HG03432 (cell line): Measurements from ENCODE around the gene SLC22A17.
"Not testable (repeated sequence)": the region's sequence is repeated elsewhere in the genome, so short reads cannot be mapped to it uniquely, and the experiment has no call there.

ENCODE experiments used
- ATAC-seq: cut with Tn5 transposase; IDR thresholded peaks from one replicate; pipeline ENCODE4 v1.9.1; 2021; ENCODE audit warnings: mild to moderate bottlenecking, moderate library complexity; ENCODE audit not compliant: unreplicated experiment

The SLC22A17 gene

DNA sequence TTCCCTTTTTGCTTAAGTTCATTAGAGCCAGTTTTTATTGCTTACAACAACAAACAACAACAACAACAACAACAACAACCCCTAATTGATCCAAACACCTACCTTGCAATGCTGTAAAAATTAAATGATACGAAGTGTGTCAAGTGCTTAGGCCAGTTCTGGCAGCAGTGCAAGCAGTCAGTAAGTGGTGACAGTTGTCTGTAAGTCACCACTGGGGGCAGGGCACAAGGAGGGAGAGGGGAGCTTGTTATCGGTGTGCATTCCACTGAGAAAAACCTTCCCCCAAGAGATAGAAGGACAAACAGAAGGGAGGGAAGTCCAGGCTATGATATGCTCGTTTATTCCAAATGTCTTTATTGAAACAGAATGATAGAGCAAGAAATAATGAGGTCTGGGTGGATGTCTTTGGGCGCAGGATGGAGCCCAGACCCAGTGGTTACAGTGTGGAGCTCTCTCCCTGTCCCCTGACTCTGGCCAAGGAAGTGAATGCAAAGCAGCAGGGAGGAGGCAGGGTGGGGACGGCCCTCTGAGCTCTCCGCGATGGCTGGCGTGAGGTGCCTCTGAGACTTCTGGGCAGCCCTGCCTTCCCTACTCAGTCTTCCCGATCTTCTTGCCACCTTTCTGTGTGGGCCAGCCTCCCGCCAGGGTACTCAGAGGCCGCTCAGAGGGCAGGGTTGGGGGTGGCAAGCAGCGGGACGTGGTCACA is 6.5 kb downstream of the SLC22A17 start:
- no peak for ATAC-seq

DNA sequence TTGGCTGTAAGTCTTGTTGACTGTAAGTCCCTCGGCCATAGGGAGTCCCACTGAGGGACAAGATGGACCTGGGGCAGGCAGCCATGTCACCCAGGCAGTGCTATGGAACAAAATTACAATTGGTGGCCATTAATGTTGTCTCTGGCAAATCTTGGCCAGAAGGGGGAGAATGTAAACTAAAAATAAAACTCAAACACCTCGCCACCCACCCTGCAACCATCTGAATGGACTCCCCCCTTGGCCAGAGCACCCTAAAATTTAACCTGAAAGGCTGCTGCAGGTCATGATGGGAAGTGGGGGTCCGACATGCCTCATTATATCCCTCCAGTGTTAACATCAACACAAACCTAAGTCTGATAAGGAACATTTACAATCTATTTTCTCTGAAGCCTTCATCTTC is 8.2 kb downstream of the SLC22A17 start:
- no peak for ATAC-seq

DNA sequence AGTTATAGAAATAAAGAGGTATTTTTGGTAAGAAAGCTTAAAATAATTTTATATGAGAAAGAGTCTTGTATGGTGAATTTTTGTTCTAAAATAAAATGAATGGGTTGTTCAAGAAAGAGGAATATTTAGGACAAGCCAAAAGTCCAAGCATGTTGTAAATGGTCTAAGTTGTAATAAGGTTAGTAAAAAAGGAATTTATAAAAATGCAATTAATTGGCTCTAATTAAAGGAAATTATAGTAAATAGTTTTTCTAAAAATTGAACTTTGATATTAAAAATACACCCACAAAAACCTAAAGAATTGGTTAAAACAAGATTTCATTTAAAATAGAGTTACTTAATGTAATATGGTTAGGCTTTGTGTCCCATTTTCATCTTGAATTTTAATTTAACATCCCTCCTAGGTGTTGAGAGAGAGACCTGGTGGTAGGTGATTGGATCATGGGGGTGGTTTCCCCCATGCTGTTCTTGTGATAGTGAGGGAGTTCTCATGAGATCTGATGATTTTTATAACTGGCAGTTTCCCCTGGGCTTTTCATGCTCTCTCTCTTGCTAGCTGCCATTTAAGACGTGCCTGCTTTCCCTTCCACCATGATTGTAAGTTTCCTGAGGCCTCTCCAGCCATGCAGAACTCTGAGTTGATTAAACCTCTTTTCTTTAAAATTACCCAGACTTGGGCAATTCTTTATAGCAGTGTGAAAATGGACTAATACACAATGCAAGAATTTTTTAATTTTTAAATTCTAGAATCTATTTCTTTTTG is 13.0 kb downstream of the SLC22A17 start:
- ATAC-seq = no peak

DNA sequence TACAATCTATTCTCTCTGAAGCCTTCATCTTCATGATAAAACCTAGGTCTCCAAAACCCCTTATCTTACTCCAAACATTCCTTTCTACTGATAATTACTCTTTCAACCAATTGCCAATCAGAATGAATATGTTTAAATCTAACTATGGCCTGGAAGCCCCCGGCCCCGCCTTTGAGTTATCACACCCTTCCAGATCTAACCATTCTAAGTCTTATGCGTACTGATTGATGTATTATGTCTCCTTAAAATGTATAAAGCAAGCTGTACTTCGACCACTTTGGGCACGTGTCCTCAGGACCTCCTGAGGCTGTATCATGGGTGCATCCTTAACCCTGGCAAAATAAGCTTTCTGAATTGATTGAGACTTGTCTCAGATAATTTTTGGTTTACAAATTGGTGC is 17.1 kb downstream of the SLC22A17 start:
- ATAC-seq = no peak

DNA sequence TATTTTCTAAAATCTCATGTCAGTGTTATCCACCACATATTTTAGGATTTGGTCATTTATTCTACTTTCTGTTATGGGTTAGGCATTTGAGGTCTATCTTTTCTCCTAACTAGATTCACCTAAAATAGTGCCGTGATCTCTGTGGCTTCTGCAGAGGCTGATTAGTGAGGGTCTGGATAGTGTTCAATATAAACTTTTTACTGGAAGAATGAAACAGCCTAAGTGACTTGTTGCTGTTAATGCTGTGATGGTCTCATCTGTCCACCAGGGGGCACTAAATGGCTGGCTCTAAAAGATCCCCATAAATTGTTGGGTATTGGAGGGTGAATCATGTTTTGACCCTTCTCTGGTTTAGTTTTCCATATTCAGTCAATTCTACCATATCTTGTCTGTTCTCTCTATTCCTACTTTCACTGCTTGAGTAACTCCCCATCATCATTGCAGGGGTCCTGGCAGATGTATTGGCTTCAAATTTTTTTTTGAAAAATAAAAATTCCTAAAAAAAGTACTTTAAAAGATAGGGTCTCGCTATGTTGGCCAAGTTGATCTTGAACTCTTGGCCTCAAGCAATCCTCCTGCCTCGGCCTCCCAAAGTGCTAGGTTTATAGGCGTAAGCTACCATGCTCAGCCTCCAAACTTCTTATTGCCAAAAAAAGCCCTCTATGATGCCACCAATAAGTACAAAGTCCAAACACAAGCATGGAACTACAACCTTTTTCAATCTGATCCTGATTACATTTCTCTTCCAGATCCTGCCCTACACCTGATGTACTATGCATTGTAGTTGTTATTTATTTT is 24.5 kb downstream of the SLC22A17 start:
- ATAC-seq = no peak

DNA sequence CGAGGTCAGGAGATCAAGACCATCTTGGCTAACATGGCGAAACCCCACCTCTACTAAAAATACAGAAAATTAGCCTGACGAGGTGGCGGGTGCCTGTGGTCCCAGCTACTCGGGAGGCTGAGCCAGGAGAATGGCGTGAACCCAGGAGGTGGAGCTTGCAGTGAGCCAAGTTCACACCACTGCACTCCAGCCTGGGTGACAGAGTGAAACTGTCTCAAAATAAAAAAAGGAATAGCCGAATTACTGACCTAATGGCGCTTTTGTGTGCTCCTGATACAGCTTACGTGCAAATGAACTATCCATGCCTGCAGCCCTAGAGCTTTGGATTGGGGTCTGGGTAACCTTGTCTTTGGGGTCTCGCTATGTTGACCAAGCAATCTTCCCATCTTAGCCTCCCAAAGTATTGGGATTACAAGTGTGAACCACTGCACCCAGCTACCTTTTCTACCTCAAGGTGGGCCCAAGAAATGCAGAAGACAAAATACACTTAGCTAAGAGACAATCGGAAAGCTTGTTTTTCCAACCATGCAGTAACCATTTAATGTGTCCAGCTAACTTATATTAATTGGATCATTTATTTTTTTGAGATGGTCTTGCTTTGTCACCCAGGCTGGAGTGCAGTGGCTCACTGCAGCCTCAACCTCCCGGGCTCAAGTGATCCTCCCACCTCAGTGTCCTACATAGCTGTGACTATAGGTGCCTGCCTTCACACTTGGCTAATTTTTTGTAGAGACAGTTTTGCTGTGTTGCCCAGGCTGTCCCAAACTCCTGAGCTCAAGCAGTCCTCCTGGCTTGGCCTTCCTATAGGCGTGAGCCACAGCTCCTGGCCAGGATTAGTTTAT is 26.0 kb downstream of the SLC22A17 start:
- ATAC-seq = no peak

DNA sequence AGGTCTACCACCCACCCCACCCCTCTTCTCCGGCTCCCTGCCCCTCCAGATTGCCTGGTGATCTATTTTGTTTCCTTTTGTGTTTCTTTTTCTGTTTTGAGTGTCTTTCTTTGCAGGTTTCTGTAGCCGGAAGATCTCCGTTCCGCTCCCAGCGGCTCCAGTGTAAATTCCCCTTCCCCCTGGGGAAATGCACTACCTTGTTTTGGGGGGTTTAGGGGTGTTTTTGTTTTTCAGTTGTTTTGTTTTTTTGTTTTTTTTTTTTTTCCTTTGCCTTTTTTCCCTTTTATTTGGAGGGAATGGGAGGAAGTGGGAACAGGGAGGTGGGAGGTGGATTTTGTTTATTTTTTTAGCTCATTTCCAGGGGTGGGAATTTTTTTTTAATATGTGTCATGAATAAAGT is 26.9 kb downstream of the SLC22A17 start:
- ATAC-seq = not testable (repeated sequence)

DNA sequence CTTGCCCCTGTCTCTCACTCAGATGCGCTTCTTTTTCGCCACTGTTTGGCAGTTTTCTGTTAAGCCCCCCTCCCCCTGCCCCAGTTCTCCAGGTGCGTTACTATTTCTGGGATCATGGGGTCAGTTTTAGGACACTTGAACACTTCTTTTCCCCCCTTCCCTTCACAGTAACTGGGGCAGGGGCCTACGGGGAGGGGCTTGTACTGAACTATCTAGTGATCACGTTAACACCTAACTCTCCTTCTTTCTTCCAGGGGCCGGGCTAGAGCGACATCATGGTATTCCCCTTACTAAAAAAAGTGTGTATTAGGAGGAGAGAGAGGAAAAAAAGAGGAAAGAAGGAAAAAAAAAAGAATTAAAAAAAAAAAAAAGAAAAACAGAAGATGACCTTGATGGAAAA is 27.7 kb downstream of the SLC22A17 start:
- no peak for ATAC-seq

DNA sequence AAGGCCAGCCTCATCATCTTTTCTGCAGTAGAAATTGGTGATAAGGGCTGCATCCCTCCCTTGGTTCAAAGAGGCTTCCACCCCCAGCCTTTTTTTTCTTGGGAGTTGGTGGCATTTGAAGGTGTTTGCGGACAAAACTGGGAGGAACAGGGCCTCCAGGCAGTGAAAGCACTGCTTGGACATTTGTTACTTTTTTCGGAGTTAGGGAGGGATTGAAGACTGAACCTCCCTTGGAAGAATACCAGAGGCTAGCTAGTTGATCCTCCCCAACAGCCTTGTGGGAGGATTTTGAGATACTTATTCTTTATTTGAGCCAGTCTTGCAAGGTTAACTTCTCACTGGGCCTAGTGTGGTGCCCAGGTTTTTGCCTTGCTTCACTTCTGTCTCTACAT is 28.2 kb downstream of the SLC22A17 start:
- ATAC-seq = no peak

DNA sequence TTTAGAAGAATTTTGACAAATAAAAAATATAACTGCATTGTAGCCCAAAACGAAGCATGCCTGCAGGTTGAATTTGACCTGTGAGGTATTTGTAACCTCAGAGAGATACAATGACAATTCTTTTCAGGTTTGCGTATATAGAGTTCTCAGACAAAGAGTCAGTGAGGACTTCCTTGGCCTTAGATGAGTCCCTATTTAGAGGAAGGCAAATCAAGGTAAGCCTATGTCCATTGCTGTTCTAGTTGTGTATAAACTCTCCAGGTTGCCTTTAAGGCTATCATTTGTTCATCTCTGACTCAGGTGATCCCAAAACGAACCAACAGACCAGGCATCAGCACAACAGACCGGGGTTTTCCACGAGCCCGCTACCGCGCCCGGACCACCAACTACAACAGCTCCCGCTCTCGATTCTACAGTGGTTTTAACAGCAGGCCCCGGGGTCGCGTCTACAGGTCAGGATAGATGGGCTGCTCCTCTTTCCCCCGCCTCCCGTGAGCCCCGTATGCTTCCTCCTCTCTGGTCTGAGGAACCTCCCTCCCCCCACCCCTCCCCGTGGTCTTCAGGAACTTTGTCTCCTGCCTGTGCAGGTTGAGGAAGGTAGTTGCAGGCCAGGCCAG is 28.7 kb downstream of the SLC22A17 start:
- ATAC-seq = no peak

DNA sequence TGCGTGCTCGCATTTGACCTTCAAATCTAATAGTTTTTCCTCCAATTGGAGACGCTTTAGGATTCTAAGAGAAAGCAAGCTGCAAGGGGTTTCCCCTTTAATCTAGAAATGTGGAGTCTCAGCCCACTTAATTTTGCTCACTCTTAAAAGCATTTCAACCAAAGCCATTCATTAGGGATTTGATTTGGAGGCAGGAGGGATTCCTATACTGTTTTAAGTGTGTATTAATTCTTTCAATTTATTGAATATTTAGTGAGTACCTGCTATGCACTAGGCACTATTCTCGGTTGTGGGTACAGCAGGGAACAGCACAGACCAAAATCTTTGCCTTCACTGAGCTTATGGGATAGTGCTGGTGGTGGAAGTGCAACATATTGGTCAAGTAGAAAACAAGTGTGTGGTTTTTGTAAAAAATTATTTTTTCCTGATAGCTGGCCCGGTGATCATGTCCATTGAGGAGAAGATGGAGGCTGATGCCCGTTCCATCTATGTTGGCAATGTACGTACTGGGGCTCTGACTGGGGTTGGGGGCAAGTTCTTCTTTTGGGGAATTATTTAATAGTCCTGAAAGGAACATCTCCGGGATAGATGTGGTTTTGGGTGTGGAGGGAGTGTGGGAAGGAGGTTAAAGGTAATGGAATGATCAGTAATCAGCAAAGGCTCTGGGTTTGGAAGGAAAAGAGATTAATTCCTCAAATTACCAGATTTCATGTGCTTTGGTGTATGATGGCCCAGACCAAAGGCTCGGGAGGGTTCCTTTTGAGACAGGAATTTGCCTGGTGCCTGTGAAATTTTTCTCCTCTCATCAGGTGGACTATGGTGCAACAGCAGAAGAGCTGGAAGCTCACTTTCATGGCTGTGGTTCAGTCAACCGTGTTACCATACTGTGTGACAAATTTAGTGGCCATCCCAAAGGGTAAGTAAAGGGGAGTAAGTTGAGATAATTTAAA is 29.8 kb downstream of the SLC22A17 start:
- no peak for ATAC-seq

DNA sequence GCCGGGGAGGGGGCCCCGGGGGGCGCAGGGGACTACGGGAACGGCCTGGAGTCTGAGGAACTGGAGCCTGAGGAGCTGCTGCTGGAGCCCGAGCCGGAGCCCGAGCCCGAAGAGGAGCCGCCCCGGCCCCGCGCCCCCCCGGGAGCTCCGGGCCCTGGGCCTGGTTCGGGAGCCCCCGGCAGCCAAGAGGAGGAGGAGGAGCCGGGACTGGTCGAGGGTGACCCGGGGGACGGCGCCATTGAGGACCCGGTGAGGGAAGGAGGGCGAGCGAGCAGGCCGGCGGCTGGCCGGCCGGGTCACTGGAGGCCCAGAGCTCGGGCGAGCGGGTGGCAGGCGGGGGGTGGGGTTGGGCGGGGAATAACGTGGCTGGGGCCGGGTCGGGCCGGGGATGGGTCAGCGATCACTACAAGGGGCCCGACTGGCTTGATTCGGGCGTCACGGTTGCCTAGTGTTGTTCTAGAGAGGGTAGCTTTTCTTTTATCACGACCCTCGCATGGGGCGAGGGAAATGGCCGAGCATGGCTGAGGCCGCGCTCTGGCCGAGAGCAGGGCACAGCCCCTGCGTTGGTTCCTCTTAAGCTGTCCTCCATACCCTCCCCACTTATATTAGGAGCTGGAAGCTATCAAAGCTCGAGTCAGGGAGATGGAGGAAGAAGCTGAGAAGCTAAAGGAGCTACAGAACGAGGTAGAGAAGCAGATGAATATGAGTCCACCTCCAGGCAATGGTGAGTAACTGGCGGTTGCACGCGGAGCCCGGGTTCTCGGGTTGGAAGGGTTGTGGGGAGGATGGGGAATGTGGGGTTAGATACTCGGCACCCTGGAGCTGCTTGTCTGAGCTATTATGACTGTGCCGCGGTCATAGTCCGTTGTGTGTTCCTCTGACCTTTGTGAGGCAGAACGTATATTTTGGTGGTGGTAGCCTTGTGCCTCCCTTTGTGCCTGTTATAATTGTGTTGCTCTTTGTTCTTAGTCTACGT is 30.8 kb downstream of the SLC22A17 start:
- peak; percentile 9 for ATAC-seq

DNA sequence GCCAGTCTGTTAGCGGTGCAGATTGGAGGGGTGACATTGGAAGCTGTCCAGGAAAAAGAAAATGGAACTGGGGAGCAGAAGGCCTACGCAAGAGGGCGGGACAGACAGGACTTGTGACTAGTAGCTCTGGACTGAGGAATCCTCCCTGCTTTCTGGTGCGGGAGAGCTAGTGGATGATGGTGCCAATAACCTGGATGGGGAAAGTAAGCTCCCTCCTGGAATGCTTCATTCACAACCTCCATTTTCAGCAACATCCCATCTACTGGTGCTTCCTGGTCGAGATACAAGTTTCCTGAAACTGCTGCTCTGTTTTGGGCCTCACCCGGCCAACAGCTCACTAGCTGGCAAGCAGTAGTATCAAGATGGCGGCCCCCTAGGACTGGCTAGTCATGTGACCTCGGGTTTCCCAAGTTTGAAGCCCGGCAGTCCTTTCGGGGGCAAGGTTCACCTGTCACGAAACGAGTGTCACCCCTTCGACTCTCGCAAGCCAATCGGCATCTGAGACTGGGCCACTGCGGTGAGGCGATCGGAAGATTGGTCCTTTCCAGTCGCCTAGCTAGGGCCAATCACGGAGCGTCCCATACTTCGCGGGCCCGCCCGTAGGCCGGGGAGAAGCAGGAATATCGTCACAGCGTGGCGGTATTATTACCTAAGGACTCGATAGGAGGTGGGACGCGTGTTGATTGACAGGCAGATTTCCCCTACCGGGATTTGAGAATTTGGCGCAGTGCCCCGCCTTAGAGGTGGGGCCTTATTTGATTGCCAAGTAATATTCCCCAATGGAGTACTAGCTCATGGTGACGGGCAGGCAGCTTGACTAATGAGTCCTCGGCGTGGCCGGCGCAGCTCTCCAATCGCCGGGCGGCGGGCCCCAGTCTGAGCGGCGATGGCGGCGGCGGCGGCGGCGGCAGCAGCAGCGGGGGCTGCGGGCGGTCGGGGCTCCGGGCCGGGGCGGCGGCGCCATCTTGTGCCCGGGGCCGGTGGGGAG is 31.8 kb downstream of the SLC22A17 start, which contains the start of gene PABPN1:
PABPN1 (plus strand) TSS at position 874 of the 988 bp plus-strand sequence; CDS start at position 887, 13 bp downstream.
- peak; percentile 90 for ATAC-seq

DNA sequence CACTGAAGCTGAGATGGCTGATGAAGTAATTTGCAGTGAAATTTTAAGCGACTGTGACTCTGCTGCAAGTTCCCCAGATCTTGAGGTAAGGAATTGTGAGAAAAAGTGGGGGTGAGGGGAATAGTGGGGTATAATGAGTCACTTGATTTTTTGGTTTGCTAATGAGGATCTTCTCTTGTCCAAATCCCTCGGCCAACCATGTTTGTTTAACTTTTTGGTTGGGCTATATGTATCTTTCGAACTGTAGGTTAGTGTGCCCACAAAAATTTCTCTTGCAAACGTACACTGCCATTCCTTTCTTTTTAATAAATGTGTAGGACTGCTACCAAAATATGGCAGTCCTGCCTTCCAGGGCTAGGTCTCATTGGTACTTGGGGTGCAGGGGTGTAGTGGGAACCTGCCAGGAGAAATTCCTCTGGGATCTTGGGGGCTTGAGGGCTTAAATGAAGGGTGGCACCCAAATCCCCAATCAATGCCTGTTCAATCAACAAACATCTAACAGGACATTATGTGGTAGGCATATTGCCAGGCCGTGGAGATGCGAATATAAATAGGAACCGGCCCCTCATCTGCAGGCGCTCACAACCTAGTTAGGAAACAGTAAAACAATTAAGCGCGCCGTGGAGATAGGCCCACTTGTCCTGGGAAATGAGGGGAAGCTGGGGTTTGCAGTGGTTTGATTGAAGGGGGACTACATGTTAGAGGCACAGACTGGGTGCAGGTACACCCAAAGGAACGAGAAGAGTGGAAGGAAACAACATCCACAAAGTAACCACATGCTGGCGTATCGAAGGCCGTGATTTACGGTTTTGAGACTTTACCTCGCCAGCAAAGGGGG is 32.7 kb downstream of the SLC22A17 start:
- ATAC-seq = no peak

DNA sequence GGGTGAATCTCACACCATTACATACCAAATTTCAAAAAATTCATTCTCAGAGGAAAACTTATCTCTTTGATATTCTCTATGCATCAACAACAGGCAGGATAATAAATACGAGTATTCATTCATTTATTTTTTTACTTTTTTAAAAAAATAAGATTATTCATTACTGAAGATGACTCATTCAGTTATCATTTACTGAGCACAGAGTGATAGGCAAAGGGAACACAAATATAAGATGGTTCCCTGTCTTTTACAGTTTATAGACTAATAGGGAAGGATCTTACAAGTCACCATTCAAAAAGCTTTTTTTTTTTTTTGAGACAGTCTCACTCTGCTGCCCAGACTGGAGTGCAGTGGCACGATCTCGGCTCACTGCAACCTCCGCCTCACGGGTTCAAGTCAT is 36.4 kb downstream of the SLC22A17 start:
- ATAC-seq = no peak

DNA sequence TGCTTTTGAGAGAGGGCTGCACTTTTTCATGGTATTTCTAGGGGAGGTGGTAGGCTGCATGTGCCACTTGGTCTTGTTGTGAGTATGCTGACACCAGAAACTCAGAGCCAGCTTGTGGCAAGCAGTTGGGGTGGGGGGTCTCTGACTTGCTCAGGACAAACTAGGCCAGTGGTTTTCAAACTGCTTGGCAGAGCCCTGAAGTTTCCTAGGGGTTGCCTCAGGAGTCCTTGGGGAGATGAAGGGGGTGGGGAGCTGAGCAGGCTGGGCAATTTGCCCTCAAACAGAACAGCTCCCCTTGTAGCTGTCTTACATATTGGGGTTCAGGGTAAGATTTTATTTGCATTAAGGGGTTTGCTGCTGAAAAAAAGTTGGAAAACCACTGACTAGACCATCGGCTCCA is 42.1 kb downstream of the SLC22A17 start:
- ATAC-seq = no peak
